Neuron (in vitro differentiated cells): ENCODE measurements around the gene KRTAP13-2.

Experiments
- H2AFZ ChIP-seq: one replicate; pipeline ENCODE4 v1.6.1; 2013; ENCODE audit warnings: low read depth, mild to moderate bottlenecking, inconsistent platforms, low read length, moderate library complexity
- H3K27me3 ChIP-seq: one replicate; pipeline ENCODE4 v1.6.1; 2013; ENCODE audit warnings: low read length; ENCODE audit not compliant: insufficient read depth
- H3K36me3 ChIP-seq: one replicate; pipeline ENCODE4 v1.6.1; 2013; ENCODE audit warnings: low read length; ENCODE audit not compliant: insufficient read depth
- H3K4me1 ChIP-seq: one replicate; pipeline ENCODE4 v1.6.1; 2013; ENCODE audit warnings: low read length; ENCODE audit not compliant: insufficient read depth
- H3K4me3 ChIP-seq: 2 replicates; pipeline ENCODE4 v1.5.1; 2013; ENCODE audit warnings: mild to moderate bottlenecking, low read length, moderate library complexity
- H3K9me3 ChIP-seq: one replicate; pipeline ENCODE4 v1.6.1; 2013; ENCODE audit warnings: low read length

Gene KRTAP13-2

DNA sequence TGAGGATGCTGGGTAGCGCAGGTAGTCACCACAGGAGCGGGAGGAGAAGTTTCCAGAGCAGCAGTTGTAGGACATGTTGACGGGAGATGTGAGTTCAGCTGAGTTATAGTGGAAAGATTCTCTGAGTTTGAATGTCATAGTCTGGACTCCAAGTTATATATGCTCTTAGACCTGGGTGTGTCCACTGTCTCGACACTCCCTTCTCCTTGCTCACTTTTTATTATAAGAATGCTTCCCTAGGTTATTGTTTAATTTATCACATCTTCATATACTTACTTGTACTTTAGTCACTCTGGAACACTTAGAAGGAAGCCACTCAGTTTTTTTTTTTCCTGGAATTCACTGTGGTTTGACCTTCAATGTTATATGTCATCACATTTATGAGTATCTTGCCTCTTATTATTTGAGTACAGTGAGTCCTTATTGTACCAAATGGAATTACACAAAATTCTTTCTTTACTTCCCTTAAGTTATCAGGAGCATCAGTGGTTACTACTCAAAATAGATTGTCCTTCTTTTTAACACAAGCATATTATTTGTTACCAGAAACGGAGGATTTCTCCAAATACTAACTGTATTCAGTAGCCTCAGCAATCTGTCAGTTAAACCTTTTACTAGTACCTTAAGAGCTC, at the start of gene KRTAP13-2:
Gene KRTAP13-2 (minus strand): TSS at position 133 of the 632 bp plus-strand sequence. CDS start 58 bp downstream, at position 75.
- no peak within 1 kb of the TSS for H2AFZ ChIP-seq
- H3K9me3 ChIP-seq, result no peaks in the 10 kb centered on the region
- H3K4me3 ChIP-seq, result no peak within 1 kb of the TSS
- no peaks in the 10 kb centered on the region for H3K4me1 ChIP-seq
- H3K36me3 ChIP-seq, result no peaks in the 10 kb centered on the region
- H3K27me3 ChIP-seq, result no peaks in the 10 kb centered on the region

GRCh38 chr21:30415993-30416392, 43.9 kb upstream of the KRTAP13-2 start:
- no peak overlapping the region for H3K4me3 ChIP-seq
- no peaks in the 10 kb centered on the region for H3K36me3 ChIP-seq
- no peaks in the 10 kb centered on the region for H3K9me3 ChIP-seq
- H2AFZ ChIP-seq, result no peak overlapping the region
- no peaks in the 10 kb centered on the region for H3K27me3 ChIP-seq
- no peaks in the 10 kb centered on the region for H3K4me1 ChIP-seq

DNA sequence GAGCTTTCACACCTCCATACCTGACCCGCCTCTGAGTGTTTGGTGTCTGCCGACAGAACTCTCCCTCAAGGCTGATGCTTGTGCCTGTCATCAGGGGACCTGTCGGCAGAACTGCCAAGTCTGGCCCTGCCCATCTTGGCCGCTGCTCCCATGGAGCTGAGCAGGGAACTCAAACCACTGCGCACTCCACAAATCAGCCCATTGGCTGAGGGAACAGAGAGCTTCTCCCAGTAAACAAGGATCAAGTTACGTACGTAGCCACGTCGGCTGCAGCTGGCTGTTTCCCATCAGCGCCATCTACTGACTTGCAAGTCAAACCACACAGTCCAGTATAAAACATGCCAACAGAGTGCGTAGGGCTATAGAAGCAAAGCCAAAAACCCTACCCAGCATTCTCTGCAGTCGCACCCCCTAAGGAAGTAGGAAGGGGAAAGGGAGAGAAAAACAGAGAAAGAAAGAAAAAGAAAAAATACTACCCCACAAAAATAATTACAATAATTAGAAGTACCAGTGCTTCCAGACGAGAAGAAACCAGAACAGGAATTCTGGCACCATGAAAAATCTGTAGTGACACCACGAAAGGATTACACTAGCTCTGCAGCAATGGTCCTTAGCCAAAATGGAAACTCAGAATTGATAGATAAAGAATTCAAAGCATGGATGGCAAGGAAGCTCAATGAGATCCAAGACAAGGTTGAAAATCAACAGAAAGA, 36.9 kb upstream of the KRTAP13-2 start:
- no peaks in the 10 kb centered on the region for H3K4me1 ChIP-seq
- H3K36me3 ChIP-seq, result no peaks in the 10 kb centered on the region
- no peaks in the 10 kb centered on the region for H3K27me3 ChIP-seq
- no peaks in the 10 kb centered on the region for H3K9me3 ChIP-seq
- H3K4me3 ChIP-seq, result no peak overlapping the region
- peak overlapping the region; percentile 56 for H2AFZ ChIP-seq

DNA sequence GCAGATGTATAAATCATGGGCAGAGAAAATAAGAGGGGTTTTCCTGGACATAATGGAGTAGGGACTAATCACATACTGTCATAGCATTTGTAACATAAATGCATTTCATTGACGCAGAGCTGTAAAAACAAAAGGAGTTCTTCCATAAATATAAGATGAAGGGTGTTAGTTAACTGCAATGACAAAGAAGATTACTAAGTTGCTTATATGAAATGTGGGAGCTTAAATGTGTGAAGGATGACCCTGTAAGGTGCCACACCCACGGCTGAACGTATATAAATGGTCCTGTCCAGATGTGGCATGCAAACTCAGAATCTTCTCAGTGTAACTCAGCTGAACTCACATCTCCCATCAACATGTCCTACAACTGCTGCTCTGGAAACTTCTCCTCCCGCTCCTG, 23.7 kb upstream of the KRTAP13-2 start, which contains the start of gene KRTAP13-1:
Gene KRTAP13-1 (plus strand): TSS at position 301 of the 400 bp plus-strand sequence. CDS start 56 bp downstream, at position 357.
- H3K36me3 ChIP-seq, result no peaks in the 10 kb centered on the region
- no peak within 1 kb of the TSS for H2AFZ ChIP-seq
- H3K4me3 ChIP-seq, result no peak within 1 kb of the TSS
- no peaks in the 10 kb centered on the region for H3K4me1 ChIP-seq
- no peaks in the 10 kb centered on the region for H3K27me3 ChIP-seq
- H3K9me3 ChIP-seq, result no peaks in the 10 kb centered on the region

DNA sequence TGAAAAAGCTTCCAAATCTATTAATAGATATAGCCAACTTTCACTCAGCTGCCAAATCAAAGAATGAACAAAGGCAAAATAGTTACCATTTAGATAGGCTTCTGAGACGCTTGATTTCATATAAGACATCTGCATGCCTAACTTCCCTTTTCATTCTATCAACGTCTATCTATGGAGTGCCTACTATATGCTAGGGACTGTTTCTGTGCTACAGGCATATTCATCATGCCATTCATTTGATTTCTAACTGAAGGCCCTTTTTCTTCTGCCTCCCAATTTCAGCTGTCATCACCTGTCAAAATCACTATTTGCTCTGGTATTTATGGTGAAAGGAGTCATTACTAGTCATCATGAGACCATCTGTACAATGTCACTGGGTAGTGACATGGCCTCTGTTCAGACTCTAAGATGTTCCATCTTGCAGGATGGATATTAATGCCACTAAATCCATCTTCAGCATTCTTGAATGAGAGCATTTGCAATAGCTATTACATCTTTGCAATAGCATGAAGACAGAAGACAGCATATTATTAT, 19.5 kb upstream of the KRTAP13-2 start:
- Histone ChIP-seq H3K4me3 (no peak overlapping the region), H2AFZ (no peak overlapping the region), H3K4me1 (no peaks in the 10 kb centered on the region), H3K9me3 (no peaks in the 10 kb centered on the region), H3K36me3 (no peaks in the 10 kb centered on the region), H3K27me3 (no peaks in the 10 kb centered on the region)

DNA sequence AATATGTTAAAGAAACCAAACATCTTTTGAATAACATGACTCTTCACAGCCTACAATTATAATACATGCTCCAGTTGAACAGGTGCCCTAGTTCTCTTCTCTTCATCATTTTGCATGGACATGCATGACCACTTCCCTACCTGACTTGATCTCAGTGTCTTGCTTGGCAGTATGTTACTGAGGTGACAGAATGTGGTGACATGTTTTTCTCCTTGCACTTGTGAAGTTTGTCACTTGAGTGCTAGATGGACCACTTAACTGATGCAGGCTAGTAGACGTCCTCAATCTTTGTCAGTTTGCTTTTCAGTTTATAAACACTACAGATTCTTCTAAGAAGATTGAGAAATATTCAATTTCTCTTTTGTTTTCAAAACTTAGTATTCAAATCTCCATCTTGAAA, 10.1 kb upstream of the KRTAP13-2 start:
- H2AFZ ChIP-seq, result no peak overlapping the region
- no peaks in the 10 kb centered on the region for H3K27me3 ChIP-seq
- H3K9me3 ChIP-seq, result no peaks in the 10 kb centered on the region
- no peaks in the 10 kb centered on the region for H3K4me1 ChIP-seq
- H3K36me3 ChIP-seq, result no peaks in the 10 kb centered on the region
- H3K4me3 ChIP-seq, result no peak overlapping the region

- no peaks in the 10 kb centered on the region for H3K36me3 ChIP-seq
- H3K4me1 ChIP-seq, result no peaks in the 10 kb centered on the region
- no peak overlapping the region for H3K4me3 ChIP-seq
- H3K9me3 ChIP-seq, result no peaks in the 10 kb centered on the region
- no peak overlapping the region for H2AFZ ChIP-seq
- no peaks in the 10 kb centered on the region for H3K27me3 ChIP-seq
Measured at GRCh38 chr21:30355906-30356305, 16.2 kb downstream of the KRTAP13-2 start.

DNA sequence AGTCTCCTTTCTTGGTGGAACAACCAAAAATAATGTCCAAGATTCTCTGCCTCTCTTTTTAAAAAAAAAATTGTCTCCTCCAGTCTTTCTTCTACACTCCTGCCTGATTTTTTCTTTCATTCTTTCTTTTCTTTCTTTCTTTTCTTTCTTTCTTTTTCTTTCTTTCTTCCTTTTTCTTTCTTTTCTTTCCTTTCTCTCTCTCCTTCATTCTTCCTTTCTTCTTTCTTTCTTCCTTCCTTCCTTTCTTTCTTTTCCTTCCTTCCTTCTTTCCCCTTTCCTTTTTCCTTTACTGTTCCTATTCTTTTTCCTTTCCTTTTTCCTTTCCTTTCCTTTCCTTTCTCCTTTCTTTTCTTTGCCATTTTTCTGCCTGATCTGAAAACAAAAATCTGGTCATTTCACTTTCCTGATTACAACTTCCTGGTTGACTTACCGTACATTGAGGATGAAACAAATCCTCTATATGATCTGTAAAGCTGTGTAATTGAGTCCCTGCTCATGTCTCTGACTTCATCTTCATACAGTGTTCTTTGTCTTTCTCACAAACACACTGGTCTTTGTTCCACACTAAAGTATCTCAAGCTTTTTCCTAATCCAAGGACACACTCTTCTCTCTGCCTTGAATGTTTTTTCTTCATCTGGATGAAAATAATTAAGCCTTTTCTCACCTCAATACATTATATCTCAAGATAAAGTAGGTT, 17.6 kb downstream of the KRTAP13-2 start:
- Histone ChIP-seq H3K27me3 (no peaks in the 10 kb centered on the region), H3K36me3 (no peaks in the 10 kb centered on the region), H3K9me3 (no peaks in the 10 kb centered on the region), H3K4me1 (peaks cover 5% of the 10 kb centered on the region), H2AFZ (no peak overlapping the region), H3K4me3 (no peak overlapping the region)

DNA sequence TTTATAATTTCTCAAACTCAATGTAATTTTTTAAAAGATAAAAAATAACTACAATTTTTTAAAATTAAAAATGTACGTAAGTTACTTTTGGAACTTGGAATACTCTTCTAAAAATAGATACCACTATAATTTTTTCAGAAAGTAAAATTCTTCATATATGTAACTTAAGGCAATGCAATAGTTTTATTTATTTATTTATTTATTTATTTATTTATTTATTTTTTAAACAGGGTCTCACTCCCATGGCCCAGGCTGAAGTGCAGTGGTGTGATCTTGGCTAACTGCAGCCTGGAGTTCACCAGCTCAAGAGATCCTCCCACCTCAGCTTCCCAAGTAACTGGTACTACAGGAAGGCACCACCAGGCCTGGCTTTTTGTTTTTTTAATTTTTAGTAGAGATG, 20.5 kb downstream of the KRTAP13-2 start:
- H3K4me1 ChIP-seq, result peaks cover 5% of the 10 kb centered on the region
- H3K27me3 ChIP-seq, result no peaks in the 10 kb centered on the region
- H2AFZ ChIP-seq, result no peak overlapping the region
- H3K36me3 ChIP-seq, result no peaks in the 10 kb centered on the region
- no peak overlapping the region for H3K4me3 ChIP-seq
- no peaks in the 10 kb centered on the region for H3K9me3 ChIP-seq

DNA sequence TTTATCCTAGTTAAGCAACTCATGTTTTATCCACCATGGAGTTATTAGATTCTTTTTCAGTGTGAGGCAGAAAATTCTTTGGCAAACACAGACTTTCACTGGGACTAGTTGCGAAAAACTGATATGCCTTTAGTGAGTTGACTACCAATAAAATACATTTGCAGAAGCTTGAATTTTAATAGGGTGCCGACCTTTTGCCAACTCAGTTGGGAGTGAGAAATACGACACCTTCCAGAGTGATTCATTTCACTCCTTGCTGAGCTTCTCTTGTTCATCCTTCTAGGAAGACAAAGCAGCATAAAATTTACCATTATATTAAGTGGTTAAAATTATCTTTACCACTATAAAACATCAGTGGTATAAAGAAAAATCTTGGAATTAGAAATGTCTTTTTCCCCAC, 22.5 kb downstream of the KRTAP13-2 start:
- H3K9me3 ChIP-seq, result no peaks in the 10 kb centered on the region
- no peaks in the 10 kb centered on the region for H3K27me3 ChIP-seq
- H3K36me3 ChIP-seq, result no peaks in the 10 kb centered on the region
- no peak overlapping the region for H3K4me3 ChIP-seq
- peaks cover 5% of the 10 kb centered on the region for H3K4me1 ChIP-seq
- no peak overlapping the region for H2AFZ ChIP-seq

DNA sequence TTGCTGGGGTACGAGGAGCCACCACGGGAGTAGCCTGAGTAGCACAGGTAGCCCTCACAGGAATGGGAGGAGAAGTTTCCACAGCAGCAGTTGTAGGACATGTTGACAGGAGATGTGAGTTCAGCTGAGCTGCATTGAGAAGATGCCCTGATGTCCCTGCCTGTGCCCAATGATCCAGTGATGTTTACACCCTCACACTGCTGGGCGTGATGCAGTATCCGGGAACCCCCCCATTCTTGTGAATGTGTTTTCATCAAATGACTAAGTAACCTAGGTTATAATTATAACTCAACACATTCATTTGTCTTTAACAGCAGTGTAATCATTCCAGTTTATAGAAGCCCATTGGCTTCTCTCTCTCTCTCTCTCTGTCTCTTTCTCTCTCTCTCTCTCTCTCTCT, 23.6 kb downstream of the KRTAP13-2 start, which contains the start of gene KRTAP23-1:
Gene KRTAP23-1 (minus strand): TSS at position 101 of the 400 bp plus-strand sequence. CDS start 0 bp downstream, at position 101.
- Histone ChIP-seq H2AFZ (no peak within 1 kb of the TSS), H3K27me3 (no peaks in the 10 kb centered on the region), H3K4me3 (no peak within 1 kb of the TSS), H3K9me3 (no peaks in the 10 kb centered on the region), H3K4me1 (peaks cover 5% of the 10 kb centered on the region), H3K36me3 (no peaks in the 10 kb centered on the region)

- Histone ChIP-seq H3K9me3 (no peaks in the 10 kb centered on the region), H2AFZ (no peak overlapping the region), H3K27me3 (no peaks in the 10 kb centered on the region), H3K36me3 (no peaks in the 10 kb centered on the region), H3K4me1 (peaks cover 3% of the 10 kb centered on the region), H3K4me3 (no peak overlapping the region)
Measured at GRCh38 chr21:30345014-30345413, 27.1 kb downstream of the KRTAP13-2 start.
